CD4-positive, alpha-beta T cell treated with Interleukin-12 subunit alpha and Interleukin-12 subunit beta, for 1 hour (primary cell): ENCODE data around the gene SOHLH1.

ENCODE experiments used
- DNase-seq: peaks from one replicate; pipeline ENCODE4 v3.0.0-alpha.2; 2020

Gene SOHLH1

GRCh38 chr9:135701959-135702721 is 2.9 kb upstream of the SOHLH1 start, which contains the start of gene KCNT1:
Gene KCNT1 (plus strand): TSS chr9:135702185. CDS start chr9:135702259, 74 bp downstream.
- peak; percentile 40 for DNase-seq

- peak; percentile 11 for DNase-seq
Observed at GRCh38 chr9:135701067-135701958, 2.0 kb upstream of the SOHLH1 start.

GRCh38 chr9:135700525-135700924 is 1.2 kb upstream of the SOHLH1 start:
- DNase-seq, result no peak

GRCh38 chr9:135698767-135699166 is 514 bp downstream of the SOHLH1 start:
- no peak for DNase-seq

GRCh38 chr9:135698236-135698635 is 1.0 kb downstream of the SOHLH1 start:
- DNase-seq, result no peak

- no peak for DNase-seq
Observed at GRCh38 chr9:135697226-135697625, 2.1 kb downstream of the SOHLH1 start.

- no peak for DNase-seq
Observed at GRCh38 chr9:135696446-135696845, 2.8 kb downstream of the SOHLH1 start.

- DNase-seq, result no peak
Observed at GRCh38 chr9:135695642-135696041, 3.6 kb downstream of the SOHLH1 start.

GRCh38 chr9:135695036-135695435 is 4.2 kb downstream of the SOHLH1 start:
- no peak for DNase-seq

GRCh38 chr9:135694414-135694813 is 4.9 kb downstream of the SOHLH1 start:
- no peak for DNase-seq

- no peak for DNase-seq
Observed at GRCh38 chr9:135693771-135694170, 5.5 kb downstream of the SOHLH1 start.

- DNase-seq, result no peak
Observed at GRCh38 chr9:135693265-135693664, 6.0 kb downstream of the SOHLH1 start.

GRCh38 chr9:135692410-135692809 is 6.9 kb downstream of the SOHLH1 start:
- no peak for DNase-seq

- DNase-seq, result no peak
Observed at GRCh38 chr9:135690836-135691570, 8.3 kb downstream of the SOHLH1 start.

- DNase-seq, result no peak
Observed at GRCh38 chr9:135689011-135689410, 10.3 kb downstream of the SOHLH1 start.

- DNase-seq, result no peak
Observed at GRCh38 chr9:135687216-135687615, 12.1 kb downstream of the SOHLH1 start.

GRCh38 chr9:135684691-135685090 is 14.6 kb downstream of the SOHLH1 start:
- DNase-seq, result no peak

- no peak for DNase-seq
Observed at GRCh38 chr9:135683401-135684034, 15.8 kb downstream of the SOHLH1 start.

- DNase-seq, result no peak
Observed at GRCh38 chr9:135681161-135681560, 18.1 kb downstream of the SOHLH1 start.

GRCh38 chr9:135680056-135680455 is 19.2 kb downstream of the SOHLH1 start:
- no peak for DNase-seq

GRCh38 chr9:135678236-135679017 is 20.9 kb downstream of the SOHLH1 start:
- DNase-seq, result no peak

GRCh38 chr9:135677641-135678168 is 21.6 kb downstream of the SOHLH1 start:
- no peak for DNase-seq
